Hindlimb muscle (tissue), 1 donor: ENCODE results near the gene ATG5. TPM values are rescaled to one million over a fixed set of nuclear protein-coding genes. Genes with fewer than 3 reads are reported as not detected.

Source experiments
- DNase-seq: peaks from one replicate; pipeline ENCODE4 v3.0.0-alpha.2; 2013
- polyA plus RNA-seq: library from polyadenylated mRNA; unstranded; fragments of 120-200 nt; gene quantifications from one replicate; pipeline ENCODE4 v1.2.1, GENCODE V29; 2013; ENCODE audit not compliant: insufficient read length

The ATG5 gene
- polyA plus RNA-seq, result 19.8 TPM

DNA sequence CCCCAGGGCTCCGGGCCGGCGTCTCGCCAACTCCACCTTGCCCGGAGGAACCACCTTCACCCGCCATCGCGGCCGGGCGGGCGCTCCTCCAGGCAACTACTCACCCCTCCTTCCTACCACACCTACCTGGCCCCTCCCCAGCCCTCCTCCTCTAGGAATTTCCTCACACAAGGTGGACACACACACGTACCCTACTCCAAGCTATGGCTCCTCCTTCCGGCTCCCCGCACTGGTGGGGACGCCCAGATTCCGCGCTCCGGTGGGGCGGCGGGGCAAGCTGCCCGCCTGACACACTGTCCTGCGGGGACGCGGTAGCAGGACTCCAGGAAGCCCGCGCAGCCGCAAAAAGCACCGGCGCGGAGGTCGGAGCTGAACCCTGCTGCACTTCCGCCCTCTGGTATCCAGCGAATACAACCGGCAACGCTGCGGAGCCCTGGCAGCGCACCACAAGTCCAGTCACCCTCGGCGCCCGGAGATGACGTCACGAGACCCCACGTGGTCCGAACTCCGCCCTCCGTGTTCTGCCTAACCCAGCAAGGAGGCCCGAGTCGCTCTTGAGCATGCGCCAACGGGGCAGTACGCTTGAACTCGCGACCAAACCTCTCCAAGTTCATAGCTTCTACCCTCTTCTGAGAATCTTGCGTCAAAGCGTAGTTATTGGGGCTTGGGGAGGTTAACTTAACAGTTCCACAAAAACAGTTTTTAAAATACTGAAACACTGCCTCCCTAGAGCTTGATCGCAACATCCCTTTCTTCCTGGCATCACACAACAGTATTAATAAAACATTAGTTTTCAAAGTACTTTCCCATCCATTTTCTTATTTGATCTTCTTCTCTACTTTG is at the start of gene ATG5:
ATG5 (minus strand) TSS at position 425 of the 843 bp plus-strand sequence. CDS start 9,552 bp downstream, outside the sequence.
- peak; percentile 98 for DNase-seq

DNA sequence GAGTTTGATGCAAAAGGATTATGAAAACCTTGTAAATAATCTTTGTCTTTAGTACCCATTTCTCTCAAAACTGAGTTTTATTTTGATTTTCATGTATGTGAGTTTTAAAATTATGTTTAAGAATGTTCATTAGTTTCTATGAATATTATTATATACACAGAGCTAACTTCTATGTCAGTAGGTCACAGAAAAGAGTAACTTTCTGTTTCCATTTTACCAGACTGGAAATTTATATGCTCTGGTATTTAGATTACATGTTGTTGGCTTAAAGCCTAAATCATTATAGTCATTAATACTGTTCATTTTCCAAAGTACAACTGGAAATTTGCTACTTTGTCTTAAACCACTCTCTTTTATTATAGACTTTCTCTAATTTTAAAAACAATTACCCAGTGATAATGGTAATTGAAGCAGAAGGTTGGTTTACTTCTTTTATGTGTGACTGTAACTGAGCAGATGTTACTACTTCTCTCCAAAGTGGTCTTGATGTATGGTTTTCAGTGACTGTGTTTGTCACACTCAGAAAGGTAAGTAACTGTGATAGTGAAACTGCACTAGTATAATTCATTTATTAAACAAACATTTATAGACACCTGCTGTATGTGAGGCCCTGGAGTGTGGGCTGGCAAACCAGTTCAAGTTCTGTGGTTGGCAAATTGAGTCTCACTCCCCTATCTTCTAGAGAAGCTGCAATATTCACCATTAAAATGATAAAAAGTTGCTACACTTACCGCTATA is 48.1 kb upstream of the ATG5 start:
- no peak for DNase-seq

- DNase-seq, result no peak
These were observed 47.4 kb upstream of the ATG5 start for GRCh38 chr6:106372838-106373501.

- no peak for DNase-seq
These were observed 45.1 kb upstream of the ATG5 start for GRCh38 chr6:106370639-106371038.

GRCh38 chr6:106369739-106370138 is 44.2 kb upstream of the ATG5 start:
- no peak for DNase-seq

DNA sequence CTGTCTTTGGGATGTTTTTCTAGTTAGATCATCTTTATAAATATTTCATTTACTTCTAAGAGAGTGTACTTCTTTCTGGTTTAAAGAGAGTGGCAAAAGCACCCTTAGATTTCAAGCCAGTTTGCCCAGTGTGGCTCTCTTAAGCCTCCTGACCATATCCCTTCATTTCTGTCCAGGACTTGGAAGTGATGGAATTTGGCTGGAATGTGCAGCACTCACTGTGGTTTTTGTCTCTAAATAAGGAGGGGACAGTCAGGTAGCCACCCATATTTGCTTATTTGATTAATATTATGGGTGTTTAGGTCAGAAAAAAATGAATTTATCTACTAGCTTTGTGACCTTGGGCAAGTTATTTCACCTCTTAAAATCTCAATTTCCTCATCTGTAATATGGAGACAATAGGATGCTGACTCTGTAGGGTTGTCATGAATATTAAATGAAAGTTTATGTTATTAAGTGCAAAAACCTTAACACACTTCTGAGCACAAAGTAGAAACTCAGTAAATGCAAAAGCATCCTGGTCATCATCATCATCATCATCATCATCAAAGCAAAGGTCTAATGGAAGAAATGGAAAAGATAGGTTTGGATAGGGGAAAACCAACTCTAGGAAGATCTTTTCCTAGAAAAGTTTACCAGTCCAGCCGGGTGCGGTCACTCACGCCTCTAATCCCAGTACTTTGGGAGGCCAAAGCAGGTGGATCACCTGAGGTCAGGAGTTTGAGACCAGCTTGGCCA is 38.0 kb upstream of the ATG5 start:
- DNase-seq, result no peak

GRCh38 chr6:106360989-106361430 is 35.5 kb upstream of the ATG5 start:
- no peak for DNase-seq

- DNase-seq, result no peak
These were observed 34.9 kb upstream of the ATG5 start, which contains the start of gene CRYBG1 for GRCh38 chr6:106360410-106360988. Gene CRYBG1 (plus strand): TSS chr6:106360717. CDS start chr6:106360909, 192 bp downstream.

DNA sequence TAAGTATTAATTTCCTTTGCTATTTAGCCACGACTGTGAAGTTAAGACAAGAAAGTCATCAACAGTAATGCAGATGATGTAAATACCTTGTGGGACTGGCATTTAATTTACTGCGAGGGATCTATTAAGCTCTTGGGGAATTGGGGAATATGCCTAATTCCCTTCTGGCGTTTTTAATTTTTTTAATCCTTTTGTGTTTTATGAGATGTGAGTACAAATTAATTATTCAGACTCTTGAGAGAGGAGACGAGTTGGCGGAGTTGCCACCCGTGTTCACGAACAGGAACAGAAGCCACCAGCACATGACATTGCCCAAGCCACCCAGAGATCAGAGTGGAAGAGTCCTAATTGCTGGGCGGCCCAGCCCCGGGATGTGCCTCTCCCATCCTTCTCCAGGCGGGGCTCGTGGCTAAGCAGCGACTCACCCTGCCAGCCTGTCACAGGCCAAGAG is 34.4 kb upstream of the ATG5 start:
- DNase-seq, result no peak

GRCh38 chr6:106356378-106356777 is 30.8 kb upstream of the ATG5 start:
- no peak for DNase-seq

DNA sequence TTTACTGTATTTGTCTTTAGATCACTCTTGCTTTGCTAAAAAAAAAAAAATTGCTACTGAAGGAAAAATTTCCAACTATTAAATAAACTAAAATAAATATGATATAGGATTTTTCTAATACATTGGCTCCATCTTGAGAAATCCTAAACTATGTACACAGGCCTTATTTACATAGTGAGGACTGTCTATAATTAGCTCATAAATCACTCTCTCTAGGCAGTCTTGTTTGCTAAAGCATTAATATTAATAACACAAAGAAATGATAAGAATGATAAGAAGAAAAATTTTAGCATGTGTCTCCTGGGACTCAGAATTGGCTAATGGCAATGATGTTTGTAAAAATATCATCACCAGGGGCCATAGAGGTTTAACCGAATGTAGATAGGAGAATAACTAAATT is 21.7 kb upstream of the ATG5 start:
- DNase-seq, result no peak

DNA sequence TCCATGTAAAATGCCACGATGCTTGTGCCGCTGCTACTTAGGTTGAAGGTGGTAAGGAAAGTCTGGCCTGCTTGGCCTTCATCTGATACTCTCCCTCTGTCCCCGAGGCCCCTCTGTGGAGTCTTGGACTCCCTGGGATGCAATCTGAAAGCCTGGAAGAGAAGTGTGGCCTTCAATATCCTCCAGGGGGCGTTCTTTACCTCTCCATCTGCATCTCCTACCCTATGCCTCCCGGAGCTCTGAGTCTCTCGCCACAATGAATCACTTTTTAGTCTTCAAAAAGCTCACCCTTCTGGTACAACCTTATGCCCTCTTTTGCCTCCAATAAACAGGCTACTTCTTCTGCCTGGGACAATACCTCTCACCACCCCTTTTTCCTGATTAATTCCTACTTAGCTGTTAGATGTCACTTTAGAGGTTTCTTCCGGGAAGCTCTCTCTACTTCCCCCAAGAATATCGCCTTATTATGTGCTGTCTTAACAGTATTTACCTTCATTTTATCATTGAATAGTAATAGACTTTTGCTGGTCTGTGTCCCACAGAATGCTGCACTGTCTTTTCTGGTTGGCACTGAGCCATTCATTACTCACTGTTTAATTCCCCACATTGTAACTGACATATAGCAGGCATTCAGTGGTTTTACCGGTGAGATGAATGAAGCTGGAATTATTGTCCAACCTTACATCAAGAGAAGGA is 13.9 kb upstream of the ATG5 start:
- no peak for DNase-seq

- DNase-seq, result no peak
These were observed 9.3 kb upstream of the ATG5 start for GRCh38 chr6:106334646-106335448.

DNA sequence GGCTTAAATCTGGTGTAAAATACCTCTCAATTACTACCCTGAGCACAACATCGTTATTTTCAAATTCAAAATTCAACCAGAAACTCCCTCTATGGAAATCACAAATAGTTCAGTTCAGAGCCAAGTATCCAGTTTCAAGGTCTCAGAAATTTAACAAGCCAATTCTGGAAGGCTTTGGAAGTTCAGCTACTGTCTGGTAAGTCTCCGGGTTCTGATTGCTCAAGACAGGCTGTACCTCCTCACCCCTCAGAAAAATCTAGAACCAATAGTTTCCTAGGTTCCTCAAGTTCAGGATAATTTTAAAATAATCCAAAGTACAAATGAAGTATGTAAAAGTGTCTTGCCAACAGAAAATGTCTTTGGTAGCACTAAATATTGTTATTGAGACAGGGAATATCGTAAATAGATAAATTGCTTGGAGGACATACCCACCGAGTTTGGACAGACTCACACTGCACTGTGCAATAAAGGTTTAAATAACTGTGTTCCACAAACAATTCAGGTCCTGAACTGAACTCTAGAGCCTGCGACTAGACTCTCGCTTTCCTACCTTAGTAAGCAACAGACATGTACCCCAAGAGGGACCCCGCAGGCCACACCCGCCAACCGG is 729 bp downstream of the ATG5 start:
- DNase-seq, result no peak

DNA sequence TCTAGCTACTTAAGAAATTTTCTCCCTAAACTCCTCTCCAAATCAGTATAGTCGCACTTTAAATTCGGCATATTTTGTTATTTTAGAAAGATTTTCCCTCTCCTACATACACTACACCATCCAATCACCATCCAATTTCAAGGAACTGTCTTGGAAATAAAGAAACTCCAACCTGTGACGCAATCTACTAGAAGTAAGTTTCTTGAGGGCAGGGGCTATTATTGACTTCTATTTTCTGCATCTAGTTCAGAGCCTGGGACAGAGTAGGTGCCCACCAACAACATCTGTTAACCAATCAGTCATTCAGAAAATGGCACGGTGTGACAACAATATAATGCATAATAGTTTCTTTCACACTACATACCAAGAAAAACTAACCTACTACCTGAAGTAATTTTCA is 3.6 kb downstream of the ATG5 start:
- no peak for DNase-seq

DNA sequence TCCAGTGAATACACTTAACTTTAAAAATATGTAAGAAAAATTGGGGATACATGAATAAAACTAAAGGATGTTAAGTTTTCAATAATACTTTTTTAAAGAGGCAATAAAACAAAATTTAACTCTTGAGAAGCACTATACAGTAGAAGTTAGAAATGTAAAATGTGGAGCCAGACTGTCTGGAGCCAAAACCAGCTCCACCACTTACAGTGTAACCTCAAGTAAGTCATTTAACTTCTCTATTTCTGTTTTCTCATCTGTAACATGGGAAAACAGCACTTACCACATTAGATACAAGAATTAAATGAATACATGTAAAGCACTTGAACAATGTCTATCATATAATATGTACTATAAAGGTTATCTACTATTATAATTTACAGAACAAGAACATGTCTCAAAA is 6.7 kb downstream of the ATG5 start:
- DNase-seq, result no peak

DNA sequence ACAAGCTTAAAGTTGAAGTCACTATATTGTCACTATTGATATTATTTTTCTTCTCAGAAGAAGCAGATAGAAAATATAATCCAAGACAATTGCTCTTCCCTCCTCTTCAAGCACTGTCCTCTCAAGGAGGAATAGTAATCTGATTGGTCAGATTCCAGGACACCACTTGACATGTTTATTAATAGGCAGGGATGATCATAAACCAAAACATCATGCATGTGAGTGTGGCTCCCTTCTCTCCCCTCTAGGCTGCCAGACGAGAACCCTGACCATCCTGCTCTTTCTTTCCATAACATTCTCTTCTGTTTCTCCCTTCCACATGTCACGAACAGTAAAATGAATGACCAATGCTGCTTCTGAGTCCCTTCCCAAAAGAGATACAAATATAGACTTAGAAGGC is 7.5 kb downstream of the ATG5 start:
- DNase-seq, result no peak

GRCh38 chr6:106316375-106316766 is 9.2 kb downstream of the ATG5 start:
- DNase-seq, result no peak

DNA sequence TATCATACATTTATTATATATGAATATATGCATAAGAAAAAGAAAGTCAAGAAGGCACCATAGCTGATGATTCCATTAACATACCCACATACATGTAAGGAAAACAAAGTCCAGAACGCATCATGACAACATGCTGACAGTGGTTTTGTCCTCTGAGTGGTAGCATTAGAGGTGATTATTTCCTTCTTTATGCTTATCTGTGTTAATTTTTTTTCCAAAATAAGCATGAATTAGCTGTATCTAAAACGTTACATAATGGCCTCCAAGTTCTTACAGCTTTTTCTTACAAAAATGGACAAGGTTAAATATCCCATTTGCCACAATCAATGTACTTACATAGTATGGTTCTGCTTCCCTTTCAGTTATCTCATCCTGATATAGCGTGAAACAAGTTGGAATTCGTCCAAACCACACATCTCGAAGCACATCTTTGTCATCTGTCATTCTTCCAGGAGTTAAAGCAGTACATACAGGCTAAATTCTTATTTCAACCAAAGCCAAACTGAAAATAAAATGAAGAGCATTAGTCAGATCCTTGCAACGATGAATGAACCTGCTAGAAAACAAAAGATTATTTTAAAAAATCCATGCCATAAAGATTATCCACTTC is 9.7 kb downstream of the ATG5 start:
- no peak for DNase-seq
